GM19193 (cell line): Measurements from ENCODE around the gene EYS.

Experiments used
- POLR2A ChIP-seq: IDR thresholded peaks from 4 replicates; pipeline ENCODE4 v1.6.1; 2011; ENCODE audit not compliant: insufficient read depth, insufficient read length; ENCODE audit errors: extremely low read depth

Gene EYS

DNA sequence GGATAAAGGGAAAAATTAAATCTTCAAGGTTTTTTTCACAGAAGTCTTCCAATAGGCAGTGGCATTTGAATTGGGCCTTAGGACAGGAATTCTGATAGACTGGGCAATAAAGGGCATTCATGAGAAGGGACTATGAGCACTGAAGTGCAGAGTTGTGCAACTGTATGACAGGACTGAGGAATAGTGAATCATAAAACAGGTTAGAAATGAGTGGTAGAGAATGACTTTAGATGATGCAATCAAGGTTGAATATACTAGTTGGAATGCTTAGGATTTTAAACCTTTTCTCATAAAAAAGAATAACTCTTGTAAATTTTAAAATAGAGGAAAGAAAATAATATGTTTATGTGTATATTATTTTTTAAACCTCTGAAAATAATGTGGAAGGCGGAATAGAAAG lies 1126.7 kb downstream of the EYS start:
- TF ChIP-seq POLR2A, result no peak

DNA sequence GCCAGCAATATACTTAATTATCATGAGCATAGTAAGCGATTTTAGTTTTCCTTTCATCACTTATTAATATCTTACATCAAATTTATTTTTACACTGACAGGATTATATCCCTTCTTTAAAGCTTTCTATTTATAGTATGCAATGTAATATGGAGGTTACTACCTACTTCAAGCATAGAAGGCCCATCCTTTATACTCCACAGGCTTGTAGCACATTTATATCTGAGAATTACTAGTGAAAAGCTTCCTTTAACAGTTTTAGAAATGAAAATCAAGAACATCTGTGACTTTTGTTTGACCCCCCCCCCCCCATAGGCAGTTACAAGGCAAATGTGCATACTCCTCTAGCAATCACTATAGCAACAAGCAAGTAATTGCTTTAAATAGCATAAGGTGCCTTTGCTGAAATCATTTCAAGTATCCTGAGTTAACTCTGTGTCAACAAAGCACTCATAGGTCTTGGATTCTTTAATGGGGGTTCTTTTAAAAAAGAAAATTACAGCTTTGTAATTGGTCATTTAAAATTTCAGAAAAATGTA lies 1153.7 kb downstream of the EYS start:
- no peak for TF ChIP-seq POLR2A

DNA sequence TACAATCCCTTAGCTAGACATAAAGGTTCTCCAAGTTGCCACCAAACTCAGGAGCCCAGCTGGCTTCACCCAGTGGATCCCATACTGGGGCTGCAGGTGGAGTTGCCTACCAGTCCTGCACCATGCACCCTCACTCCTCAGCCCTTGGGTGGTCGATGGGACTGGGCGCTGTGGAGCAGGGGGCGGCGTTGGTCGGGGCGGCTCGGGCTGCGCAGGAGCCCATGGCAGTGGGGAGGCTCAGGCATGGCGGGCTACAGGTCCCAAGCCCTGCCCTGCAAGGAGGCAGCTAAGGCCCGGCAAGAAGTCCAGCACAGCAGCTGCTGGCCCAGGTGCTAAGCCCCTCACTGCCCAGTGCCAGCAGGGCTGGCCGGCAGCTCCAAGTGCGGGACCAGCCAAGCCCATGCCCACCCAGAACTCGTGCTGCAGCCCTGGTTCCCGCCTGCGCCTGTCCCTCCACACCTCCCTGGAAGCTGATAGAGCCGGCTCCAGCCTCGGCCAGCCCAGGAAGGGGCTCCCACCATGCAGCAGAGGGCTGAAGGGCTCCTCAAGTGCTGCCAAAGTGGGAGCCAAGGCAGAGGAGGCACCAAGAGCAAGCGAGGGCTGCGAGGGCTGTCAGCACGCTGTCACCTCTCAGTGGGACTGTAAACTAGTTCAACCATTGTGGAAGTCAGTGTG lies 1159.3 kb downstream of the EYS start:
- TF ChIP-seq POLR2A, result no peak

DNA sequence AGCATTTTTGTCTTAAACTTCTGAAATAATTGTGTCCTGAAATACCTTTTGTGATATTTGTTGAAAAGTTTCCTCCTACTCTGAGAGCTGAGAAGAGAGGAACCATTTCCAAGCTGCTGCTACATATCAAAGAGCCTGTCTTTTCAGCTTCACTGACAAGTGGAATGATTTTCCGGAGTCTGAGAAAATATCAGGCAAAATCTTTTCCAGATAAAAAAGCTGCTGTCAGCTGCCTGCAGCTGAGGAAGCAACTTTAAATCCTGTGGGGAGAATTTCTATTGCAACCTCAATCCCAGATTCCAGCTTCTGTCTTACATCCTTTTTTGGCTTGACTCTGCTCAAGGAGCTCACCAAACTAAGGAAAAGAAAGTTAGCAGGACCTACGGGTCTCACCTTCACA lies 1167.1 kb downstream of the EYS start:
- TF ChIP-seq POLR2A, result no peak

DNA sequence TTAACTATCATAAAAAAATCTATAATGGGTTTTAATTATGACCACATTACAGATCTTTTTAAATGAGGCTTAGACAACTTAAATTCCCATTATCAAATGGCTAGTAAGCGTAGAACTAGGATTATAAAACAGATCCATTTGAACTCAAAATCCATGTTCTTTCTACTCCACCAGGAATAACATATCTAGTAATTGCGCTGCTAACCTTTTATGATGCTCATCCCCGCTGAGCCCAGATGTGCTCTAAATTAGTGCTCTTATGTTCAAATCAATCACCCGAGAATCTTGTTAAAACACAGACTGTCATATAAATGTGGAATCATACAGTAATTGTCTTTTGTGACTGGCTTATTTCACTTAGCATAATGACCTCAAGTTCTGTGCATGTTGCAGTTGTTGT lies 1168.3 kb downstream of the EYS start:
- no peak for TF ChIP-seq POLR2A

DNA sequence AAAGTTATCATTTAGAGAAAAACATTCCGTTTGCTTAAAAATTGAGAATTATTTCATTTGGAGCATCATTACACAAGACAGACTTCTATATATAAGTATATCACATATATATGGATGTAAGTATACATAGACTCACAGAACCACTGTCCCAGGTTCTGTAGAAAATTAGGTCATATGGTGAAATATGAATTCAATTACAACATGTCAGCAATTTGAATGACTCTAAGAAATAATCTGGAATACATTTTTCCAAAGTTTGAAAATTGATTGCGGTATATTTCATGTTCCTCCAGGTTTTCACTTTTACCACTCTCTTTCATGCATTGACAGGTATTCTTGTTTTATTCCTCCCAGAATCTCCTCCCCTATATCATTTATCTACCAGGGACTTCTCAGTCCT lies 1179.1 kb downstream of the EYS start:
- TF ChIP-seq POLR2A, result no peak

DNA sequence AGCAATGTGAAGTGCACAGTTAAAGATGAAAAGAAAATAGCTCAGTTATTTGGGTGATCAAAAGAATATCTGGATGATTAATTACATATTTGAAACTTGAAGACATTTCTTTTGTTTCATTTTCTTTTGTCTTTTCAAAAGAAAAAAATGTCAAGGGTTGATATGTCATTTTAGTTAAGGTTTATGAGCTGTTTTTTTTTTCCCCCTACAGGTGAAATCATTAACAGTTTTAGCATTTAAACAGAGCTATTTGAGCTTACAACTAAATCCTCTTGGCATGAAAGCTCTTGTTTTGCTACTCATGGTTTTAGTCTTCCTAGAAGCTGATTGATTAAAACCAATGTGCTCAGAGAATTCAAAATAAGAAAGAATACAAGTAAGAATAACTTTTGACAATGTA lies 1184.2 kb downstream of the EYS start:
- TF ChIP-seq POLR2A, result no peak

DNA sequence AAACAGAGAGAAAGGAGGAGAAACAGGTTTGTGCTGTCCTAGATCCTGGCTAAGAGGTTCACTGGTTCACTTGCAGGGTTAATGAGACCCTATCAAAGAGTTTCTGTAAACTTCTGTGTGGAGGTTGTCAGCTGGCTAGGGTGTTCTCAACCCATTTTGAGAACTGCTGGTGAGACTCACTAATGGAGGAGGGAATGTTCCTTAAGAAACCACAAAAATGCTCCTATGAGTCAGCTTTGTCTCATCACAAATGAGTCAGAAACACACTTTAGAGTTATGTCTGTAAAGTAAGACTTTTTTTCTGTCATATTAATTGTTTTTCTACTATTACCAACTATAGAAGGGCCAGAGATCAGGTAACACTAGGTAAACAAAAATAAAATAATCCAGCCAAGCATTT lies 1187.0 kb downstream of the EYS start:
- no peak for TF ChIP-seq POLR2A

DNA sequence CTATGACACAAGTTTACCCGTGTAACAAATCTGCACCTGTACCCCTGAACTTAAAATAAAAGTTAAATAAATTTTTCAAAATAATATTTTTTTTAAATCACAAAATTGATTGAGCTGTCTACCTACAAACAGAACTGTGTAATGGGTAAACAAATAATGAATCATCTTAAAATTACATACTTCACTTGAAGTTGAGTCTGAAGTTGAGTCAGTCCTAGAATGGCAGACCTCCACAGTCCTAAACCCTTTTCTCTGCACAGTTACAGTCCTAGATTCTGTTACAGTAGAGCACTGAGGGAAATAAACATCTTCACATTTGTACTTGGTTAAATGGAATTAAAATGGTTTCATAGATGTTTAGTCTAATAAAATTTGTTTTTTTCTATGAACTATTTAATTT lies 1190.6 kb downstream of the EYS start:
- no peak for TF ChIP-seq POLR2A

DNA sequence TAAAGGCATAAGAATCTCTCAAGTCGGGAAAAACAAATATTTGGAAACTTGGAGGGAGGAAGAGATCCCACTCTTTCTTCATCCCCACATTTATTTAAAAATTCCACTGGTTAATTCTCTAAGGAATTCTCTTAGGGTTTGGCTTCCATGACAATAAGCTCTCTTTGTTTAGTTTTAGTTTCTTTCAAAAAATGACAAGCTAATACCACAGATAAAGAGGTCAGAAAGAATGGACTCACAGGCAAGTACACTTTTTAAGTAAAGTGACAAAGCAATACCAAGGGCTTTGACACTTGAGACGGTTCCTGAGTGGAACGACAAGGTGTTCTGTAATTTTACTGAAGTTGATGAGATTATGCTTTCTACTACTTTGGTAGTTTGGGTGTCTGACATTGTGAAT lies 1199.4 kb downstream of the EYS start:
- TF ChIP-seq POLR2A, result no peak

DNA sequence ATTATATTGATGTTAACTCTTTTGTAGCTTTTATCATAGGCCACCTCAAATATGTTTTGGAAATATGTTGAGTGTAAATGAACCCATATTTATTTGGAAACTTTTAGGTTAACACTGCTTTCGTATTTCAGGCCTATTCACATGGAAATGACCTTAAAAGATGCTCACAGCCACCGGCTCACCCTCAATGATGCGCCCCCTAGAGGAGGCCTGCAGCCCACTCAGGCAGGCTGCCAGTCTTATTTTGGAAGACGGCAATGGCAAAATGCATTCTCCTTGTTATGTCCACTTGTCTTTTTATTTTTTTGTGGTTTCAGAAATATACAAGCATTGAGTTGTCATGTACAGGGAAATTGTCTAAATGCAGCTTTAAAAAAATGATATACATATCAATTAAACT lies 1201.7 kb downstream of the EYS start:
- no peak for TF ChIP-seq POLR2A

DNA sequence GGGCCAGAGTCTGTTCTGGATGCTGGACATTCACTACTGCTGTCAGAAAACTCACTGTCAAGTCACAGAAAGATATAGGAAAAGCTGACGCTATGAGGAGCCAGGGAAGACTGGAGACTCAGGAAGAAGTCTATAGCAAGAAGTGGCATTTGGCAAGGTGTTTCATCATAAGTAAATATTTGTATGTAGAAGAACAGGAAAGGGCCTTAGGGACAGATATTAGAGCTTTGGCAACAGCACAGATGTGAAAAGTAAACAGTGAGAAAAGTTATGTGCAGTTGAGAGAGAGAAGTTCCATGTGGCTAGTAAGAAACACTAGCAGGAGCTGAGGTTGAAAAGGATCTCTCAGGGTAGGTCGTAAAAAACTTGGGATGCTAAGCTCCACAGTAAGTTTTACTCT lies 1202.5 kb downstream of the EYS start:
- TF ChIP-seq POLR2A, result no peak

DNA sequence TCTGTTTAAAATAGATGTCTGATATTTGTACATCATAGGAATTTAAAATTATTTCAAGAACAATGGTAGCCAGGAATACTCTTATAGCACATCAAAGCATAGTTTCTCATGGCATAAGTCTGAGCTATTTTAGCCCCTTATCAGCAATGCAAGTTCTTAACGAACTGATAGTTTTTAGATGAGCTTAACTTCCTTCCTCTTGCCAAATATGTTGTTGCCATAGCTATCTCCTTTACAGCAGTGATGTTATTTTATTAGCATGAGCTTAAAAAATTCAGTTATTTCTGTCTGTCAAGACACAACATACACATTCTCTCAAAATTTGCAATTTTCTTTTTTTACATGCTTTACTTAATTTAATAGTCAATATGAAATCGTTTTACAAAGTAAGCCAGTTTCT lies 1204.2 kb downstream of the EYS start:
- no peak for TF ChIP-seq POLR2A

DNA sequence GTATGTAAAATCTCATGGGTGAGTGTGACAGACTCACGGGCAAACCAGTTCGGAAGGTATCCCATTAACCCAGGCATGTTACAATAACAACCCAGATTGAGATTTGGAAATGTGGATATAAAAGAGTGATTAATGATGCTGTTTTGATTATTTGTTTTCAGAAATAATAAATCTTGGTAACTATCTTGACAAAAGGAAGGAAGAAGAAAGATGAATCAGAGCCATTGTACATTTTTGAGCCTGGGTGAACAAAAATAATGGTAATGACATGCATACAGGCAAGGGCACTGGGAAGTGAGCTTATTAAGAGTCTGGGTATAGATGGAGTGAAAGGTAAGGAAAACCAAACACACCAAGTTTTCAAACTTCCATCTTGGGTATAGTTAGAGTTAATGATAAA lies 1209.4 kb downstream of the EYS start:
- TF ChIP-seq POLR2A, result no peak

DNA sequence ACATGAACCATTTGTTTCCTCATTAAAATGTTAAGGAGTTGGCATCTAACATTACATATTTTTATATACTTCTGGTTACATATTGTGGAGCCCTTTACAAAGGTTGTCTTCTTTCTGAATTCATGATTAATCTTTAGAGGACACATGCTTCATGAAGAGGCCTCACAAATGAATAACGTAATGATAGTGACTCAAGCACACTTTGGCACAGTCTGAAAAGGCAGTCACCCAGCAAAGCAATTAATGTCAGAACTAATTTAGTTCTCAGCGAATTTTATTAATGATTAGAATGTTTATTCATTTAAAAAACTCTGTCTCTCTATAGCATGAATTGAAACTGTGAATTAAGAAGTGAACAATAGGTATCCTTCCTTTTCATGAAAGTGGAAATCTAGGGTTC lies 1217.3 kb downstream of the EYS start:
- TF ChIP-seq POLR2A, result no peak

DNA sequence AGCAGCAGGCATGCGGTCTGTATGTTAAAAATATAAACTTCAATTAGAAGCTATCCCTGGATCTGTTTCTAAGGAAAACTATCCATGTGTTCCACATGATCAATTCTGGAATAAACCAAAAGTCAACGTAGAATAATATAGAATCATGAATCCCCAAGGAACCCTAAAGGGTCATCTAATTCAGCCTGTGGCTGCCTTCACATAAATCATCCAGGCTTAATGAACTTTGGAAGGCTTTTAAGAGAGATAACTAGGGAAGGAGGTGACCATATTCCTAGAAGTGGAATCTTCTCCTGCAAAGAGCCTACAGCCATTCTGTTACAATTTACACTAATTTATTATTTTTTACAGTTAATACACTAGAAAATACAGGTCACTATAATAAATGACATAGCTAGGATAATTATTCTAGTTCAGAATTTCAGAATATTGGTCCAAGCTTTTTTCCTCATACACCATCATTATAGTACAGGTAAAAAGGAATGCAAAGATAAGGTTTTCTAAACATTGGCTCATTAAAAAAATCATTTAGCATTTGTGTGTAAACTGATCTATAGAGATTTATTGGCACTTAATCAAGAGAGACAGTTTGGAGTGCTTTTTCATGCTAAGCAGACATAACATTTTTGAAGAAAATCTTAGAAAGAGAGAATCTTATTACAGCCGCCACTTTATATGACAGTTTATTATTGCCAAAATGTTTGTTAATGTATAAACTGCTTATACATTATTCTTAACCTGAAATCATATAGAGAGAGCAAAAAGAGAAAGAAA lies 1220.3 kb downstream of the EYS start:
- no peak for TF ChIP-seq POLR2A
